Activated CD4-positive, alpha-beta T cell treated with anti-CD3 and anti-CD28 coated beads, Interleukin-2, amount 50 U/mL, for 4 hours (primary cell): Measurements from ENCODE around the gene TNFAIP8.
"Not testable (repeated sequence)": the region's sequence is repeated elsewhere in the genome, so short reads cannot be mapped to it uniquely, and the experiment has no call there.

Source experiments
- DNase-seq, 2 experiments: peaks; one replicate each; pipeline ENCODE4 v3.0.0-alpha.2; 2020

The TNFAIP8 gene

DNA sequence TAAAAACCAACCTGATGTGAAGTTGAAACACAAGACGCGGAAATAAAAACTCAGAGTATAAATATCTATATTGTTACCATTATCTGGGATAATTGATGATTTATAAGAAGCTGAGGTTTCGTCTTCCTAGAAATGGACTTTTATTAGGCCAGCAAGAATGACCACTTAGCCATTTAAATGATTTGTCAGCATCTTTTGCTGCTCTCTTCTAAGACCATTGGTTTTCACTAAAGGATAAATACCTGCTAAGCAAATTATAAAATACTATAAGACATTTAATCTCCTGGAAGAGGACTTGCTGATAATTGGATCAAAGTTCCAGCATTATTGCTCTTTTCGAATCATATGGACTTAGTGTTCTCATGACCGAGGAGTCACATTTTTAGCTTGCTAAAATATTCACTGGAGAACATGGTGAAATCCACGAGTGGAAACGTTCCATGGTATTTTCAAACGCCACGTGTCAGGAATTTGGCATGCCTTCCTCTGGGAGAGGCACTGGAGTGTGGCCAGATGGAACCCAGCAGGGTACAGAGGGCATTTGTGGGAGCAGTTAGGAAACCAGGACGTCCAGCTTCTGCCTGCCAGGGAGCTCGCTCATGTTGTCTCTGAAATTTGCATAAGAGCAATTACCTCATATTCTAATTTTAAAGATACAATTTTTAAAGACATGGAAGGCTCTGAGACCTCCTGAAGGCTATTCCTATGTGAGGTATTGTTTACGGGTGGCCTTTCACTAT lies 43.1 kb downstream of the TNFAIP8 start:
- no peak for DNase-seq

DNA sequence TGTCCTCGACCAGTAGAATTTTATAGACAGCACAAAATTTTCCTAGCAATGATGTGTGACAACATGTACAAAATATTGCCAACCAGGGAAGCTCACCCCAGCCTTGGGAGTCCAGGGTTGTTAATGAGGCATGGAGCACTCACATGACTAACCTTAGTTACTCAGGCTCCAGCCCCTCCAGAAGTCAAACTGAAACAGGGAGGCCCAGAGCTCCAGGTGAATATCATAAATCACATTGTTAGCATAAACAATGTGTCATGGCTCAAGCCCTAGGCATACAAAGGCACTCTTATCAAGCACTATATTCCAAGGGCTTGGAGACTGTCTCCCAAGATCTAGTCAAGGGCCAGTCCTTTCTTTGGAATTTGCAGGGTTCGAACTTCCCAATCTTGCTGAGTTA lies 44.4 kb downstream of the TNFAIP8 start:
- no peak for DNase-seq

DNA sequence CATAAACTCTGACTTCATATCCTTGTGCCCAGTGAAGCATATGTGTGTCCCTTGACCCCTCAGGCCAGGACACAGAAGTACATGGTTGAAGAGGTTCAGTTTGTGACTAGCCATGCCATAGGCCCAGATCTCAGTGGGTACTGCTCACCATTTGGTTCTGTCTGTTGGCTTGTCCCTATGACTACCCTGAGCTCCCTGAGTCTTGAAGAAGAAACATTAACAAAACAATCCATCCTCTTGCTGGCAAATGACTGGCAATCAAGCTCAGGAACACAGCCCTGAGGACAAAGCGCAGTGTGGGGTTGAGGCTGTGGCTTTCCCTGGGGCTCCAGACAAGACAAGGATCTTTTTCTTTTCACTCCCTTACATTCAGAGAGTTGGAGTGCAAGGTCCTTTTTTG lies 46.3 kb downstream of the TNFAIP8 start:
- DNase-seq: no peak

DNA sequence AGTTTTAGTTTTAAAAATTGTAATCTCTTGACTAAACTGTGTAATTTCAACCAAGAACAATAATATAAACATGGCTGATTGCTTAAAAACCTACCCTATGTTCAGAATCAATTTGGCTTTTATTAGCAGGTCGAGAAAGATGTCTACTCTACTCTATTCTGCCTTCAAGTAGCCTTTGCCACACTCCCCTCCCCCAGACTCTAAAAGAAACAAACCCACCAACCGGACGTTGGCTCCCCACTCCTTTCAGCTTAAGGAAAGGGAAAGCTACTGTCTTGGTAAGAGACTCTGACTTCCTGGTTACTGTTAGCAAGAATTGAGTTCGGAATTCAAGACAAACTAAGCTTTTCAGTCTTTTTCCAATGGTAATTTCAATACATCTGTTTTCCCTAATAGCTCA lies 46.7 kb downstream of the TNFAIP8 start:
- DNase-seq: no peak

DNA sequence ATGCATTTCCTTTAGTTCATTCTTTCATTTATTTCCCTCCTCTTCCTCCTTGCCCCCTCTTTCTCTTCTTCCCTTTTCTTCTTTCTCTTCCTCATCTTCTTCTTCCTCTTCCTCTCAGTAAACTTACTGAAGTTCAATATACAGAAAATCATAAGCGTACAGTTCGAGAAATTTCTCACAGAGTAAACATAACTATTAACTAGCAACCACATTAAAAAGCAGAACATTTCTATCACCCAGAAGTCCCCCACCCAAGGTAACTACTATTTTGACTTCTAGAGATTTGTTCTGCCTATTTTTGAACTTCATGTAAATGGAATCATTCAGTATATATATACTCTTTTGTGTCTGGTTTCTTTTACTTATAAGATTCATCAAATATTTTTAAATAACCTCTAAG lies 48.2 kb downstream of the TNFAIP8 start:
- DNase-seq: no peak

DNA sequence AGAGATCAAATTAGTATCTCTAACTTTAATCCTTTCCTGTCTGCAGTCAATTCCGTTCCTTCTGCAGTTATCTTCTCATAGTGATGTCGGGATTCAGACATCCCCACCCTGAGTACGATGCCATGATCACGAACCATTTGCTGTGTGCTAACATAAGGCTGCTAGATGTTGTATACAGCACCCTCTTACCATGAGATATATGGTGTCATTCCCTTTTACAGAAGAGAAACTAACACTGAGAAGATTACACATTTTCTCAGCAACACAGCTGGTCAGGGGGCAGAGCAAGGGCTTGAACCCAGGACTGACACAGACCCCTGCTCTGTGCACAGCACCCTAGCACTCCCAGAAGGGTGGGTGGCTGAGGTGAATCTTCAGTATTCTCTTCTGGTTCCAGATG lies 49.6 kb downstream of the TNFAIP8 start:
- no peak for DNase-seq

DNA sequence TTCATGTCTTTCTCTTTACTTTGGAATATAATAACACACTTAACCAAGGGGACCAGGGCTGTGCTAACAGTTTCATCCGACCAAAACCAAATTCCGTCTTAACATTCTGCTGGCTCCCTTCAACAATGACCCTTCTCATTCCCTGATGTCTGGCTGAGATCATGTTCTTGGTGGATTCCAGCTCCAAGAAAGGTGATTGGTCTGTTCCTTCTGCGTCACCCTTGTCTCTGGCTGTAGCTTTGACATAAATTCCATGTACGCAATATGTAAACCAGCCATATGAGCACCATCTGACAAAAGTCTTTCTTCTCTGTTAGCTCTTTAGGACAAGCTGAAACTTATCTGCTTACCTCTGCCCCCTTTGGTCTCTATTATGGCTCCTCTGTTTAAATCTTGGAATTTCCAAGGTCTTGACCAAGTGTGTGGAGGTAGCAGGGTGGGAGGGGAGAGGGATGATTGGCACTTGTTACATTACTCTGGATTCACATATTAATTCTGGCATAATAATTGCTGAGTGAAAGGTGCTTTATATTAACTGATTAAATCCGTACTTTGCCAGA lies 50.8 kb downstream of the TNFAIP8 start:
- DNase-seq: no peak

DNA sequence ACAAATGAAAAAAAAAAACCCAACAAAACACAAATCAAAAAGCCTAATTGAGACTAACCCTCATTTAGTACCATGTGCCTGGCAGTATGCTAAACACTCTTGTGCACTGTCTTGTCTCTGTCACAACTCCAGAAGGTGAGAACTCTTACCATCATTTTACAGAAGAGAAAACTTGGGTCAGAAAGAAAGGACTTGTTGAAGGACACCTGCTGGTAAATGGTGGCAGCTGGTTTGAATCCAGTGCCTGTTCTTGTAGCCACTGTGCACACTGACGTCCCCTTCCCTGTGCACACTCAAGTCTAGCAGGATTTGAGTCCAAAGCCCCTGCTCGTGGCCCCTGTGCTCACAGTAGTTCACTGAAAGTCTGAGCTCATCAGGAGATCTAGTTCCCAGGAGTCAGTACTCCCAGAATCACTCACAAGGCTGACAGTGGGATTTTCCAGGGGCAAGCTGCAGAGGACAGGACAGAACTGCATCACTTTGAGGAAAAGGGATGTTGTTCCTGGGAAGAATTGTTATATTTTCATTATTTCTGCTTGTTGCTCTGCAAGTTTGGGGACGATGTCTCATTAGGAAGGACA lies 53.5 kb downstream of the TNFAIP8 start:
- no peak for DNase-seq

DNA sequence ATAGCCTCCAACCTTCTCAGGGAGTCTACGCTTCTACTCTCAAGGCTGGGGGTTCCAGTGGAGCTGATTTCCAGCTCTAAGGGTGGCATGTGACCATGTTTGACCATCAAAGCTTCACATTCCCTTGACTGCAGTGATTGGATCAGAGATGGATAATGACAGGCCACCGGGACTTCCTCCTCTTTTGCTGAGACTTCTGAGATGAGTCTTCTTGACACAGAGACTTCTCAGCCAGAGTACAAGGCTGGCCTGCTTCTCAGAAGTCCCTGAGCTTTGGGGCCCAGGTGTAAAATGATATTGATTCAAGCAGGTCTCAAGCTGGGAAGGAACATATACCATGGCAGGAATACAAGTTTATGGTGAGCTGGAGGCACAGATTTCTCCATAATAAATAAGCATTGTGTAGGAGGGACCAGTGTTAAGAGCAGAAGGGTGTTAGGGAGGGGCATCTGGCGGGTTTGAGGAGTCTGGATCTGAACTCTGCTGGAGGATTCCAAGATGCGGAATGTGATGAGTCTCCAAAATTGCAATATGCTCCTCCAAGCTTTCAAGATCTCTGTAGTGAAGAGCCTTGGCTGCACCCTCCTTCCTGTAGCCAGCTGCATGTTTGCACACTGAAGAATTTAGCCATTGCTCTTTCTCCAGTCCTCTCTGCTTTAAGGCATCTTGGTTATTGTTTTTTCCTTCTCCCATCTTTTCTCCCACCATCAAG lies 54.8 kb downstream of the TNFAIP8 start:
- DNase-seq: no peak

DNA sequence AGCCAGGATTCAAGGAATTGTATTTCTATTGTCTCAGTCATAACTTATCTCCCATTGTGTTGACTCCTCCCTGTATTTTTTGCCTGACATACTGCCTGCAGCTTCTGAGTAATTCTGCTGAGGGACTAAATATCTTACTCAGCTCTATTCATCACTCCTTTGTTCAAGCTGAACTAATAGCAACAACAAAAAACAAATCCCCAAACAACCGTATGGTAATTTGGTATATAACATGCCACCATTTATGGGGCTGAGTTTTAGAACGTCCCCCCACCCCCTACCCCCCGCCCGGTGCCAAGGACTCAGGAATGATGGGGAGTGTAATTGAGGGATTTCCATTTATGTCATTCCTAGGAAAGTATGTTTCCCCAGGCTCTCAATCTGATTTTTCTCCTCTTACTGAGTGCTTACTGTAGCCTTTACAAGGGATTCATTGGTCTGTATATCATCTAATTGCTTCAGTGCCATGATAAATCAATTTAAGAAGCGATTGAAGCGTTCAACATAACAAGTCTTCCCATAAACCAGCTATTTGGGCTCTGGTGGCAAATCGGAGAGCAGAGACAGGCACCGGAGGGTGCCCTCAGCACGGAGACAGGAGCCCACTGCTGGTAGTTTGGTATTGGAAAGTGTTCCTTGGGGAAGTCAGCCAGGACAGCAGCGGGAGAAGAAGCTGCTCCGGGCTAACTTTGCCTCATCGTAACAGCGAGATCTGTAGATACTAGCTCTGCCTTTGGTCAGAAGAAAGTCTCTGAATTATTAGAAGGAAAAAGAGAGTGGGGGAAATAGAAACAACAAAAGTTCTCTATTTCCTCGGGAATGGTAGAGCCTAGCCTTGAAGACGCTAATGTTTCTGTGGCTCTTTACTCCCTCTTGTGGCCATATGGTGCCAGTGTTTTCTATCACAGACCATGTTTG lies 55.8 kb downstream of the TNFAIP8 start:
- DNase-seq: peak; percentile 38 to 42

DNA sequence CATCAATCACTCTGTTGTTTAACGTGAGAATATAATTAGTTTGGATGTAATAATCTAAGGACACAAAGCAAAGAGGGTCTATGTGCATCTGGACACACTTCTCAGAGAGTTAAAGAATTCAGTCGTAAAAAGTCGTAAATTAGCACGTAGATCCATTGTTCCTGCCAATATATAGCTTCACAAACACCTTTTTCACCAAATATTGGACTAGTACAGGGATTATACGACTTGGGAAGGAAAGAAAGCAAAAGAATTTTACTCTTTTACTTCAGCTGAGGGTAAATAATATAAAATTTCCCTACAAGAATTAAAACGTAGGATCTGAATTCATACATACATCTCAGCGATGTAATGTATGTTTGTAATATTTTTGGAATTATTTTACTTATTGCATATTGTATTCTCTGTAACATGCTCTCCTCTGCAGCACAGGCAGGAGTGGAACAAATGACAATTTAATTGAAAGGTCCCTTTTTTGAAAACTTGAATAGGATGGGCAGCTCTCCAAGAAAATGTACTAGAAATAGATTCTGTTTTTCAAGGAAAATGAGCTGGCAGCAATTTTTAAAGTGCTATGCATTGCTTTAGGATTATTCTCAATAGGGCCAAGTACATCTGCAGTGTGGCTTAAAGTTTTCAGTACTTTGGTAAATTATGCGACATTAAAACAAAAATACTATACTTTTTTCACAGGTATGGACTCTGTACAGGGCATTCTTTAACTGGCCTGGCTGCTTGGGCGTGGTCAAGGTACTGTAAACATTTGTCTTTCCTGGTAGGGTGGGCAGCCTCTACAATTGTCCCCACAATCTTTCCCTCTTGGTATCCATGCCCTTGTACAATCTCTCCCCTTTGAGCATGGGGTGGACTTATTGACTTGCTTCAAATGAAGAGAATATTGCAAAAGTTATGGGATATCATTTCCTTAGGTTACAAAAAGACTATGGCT lies 56.7 kb downstream of the TNFAIP8 start:
- no peak for DNase-seq

DNA sequence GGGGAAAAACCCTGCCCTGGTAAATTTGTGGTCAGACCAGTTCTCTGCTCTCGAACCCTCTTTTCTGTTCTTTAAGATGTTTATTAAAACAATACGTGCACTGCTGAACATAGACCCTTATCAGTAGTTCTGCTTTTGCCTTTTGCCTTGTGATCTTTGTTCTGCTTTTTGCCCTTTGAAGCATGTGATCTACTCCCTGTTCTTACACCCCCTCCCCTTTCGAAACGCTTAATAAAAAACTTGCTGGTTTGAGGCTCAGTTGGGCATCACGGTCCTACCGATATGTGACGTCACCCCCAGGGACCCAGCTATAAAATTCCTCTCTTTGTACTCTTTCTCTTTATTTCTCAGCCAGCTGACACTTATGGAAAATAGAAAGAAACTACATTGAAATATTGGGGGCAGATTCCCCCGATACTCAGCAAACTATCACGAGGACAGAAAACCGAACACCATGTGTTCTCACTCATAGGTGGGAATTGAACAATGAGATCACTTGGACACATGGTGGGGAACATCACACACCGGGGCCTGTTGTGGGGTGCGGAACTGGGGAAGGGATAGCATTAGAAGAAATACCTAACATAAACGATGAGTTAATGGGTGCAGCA lies 58.4 kb downstream of the TNFAIP8 start:
- not testable (repeated sequence) for DNase-seq

DNA sequence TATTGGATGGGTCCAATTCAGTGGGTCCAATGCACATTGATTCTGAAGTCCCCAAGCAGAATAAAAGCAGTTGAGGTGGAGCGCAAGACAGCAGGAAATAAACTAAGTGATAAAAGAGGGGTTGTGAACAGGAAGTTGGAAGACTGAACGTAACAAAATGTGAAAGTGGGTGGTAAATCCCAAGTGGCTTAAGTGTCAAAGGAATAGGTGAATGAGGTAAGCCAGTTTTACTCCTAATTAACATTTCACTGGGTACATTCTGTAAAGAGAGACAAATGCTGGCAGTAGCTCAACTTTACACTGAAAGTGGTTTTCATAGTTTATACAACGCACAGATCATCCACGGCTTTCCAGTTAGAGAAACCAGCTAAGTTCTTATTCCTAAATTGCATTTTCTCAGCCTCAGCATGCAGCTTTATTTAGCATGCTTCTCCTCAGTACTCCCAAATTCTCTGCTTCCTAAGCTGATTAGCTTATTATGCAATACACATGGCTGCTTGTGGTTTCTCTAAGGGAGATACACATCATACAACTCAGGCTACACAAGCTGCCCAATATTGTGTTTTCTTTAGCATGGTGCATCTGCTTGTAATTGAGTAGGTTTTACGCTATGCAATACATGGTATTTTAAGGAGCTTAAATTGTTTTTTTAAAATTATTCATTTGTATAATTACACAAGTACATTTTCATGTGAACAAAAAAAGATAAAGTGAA lies 62.2 kb downstream of the TNFAIP8 start:
- DNase-seq: no peak

DNA sequence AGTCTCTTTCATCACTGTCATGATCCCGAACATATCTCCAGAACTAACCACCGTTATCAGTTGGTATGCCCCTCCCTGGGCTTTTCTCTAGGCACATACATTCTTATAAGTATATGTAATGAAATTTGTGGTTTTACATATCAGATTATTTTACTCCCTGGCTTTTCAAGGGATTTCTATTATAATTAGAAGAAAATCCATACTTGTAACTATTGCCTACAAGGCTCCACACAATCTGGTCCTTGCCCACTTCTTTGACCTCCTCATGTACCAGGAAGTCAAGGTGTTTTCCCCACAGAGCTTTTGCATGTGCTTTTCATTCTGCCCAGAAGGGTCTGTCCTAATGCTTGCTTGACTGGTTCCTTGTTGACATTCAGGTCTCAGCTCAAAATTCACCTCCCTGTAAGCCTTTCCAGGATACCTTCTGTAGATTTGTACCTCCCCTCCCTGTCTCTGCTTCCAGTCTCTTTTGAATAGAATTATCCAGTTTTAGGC lies 62.8 kb downstream of the TNFAIP8 start:
- no peak for DNase-seq

DNA sequence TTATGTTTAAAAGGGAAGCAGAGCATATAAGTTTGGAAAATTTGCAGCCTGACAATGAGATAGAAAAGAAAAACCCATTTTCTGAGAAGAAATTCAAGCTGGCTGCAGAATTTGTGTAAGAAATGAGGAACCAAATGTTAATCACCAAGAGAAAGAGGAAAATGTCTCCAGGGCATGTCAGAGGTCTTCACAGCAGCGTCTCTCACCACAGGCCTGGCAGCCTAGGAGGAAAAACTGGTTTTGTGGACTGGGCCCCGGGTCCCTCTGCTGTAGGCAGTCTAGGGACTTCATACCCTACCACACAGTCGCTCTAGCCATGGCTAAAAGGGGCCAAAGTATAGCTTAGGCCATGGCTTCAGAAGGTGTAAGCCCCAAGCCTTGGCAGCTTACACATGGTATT lies 64.3 kb downstream of the TNFAIP8 start:
- DNase-seq: no peak

DNA sequence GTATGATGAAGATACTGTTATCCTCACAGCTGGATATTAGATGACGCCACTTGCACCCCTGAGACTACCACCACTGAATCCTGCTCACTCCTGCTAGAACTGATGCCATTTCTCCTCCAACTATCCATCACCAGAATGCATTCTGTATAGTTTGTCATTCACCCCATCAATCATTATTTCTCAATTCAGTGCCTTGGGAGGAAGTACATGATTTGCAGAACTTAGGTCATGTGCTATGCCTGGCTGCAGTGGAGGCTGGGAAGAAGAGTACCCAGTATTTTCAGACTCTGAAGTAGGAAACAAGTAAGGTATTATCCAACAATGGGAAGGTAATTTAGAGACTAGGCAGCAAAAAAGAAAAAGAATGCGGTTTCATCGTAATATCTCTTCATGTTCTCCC lies 70.2 kb downstream of the TNFAIP8 start:
- DNase-seq: no peak

DNA sequence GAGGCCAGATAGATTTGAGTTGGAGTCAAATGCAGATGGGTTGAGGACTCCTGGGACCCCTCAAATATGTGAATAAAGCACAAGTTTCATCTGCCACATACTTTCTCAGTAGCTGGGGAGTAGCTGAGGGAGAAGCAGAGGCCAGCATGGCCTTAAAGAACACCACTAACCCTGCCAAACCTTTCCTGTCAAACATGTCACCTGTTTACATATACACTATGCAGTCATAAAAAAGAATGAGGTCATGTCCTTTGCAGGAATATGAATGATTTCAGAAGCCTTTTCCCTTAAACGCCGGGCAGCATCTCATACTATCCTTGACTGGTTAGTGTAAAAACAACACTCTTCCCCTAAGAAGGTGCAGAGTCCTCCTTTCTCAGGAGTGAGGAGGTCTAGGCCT lies 71.2 kb downstream of the TNFAIP8 start:
- DNase-seq: no peak

DNA sequence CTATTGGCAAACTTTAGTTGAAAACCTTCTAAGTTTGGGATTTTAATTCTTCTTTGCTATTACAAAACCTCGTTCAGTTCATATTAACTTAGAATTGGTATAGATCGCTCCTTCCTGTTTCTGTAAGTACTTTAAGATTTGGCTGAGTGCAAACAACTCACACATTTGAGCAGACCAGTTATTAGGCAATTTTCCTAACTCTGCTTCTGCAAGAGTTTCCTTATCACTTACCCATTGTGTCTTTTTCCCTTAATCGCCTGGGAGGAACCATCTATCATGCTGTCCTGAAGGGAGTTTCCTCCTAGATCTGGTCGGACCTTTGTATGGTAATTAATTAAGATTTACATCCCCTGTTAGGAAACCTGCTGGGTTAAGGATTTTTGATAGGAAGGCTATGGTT lies 71.8 kb downstream of the TNFAIP8 start:
- DNase-seq: not testable (repeated sequence)

DNA sequence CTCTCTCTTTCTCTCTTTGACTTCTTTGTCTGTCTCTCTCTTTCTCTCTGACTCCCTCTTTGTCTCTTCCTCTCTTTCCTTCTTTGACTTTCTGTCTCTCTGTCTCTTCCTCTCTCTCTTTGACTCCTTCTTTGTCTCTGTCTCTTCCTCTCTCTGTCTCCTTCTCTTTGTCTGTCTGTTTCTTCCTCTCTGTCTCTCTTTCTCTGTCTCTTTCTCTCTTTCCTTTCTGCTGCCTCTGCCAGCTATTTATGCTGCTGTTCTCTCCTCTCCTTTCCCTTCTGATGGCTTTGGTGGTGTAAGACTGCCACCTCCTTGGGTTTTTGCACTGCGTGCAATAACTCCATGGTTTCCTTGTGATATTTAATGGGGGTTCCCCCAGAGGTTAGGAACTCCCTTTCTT lies 72.3 kb downstream of the TNFAIP8 start:
- not testable (repeated sequence) for DNase-seq

DNA sequence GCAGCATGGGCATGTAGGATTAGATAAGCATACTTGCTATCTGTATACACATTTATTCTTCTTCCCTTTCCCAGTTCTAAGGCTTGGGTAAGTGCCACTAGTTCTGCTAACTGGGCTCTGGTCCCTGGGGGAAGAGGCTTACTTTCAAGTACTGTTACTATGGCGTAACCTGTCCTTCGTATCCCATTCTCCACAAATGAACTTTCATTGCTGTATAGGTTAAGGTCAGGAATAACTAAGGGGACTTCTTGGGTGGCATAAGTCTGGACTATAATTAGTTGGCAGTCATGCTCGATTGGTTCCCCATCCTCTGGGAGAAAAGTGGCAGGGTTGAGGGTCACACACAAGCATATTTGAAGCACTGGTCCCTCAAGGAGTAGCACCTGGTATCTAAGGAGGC lies 72.8 kb downstream of the TNFAIP8 start:
- not testable (repeated sequence) for DNase-seq
